Measurements from ENCODE around the gene OR10H5.
A peak's percentile ranks its signal among the peaks of the same experiment; 100 is the strongest.

DNA sequence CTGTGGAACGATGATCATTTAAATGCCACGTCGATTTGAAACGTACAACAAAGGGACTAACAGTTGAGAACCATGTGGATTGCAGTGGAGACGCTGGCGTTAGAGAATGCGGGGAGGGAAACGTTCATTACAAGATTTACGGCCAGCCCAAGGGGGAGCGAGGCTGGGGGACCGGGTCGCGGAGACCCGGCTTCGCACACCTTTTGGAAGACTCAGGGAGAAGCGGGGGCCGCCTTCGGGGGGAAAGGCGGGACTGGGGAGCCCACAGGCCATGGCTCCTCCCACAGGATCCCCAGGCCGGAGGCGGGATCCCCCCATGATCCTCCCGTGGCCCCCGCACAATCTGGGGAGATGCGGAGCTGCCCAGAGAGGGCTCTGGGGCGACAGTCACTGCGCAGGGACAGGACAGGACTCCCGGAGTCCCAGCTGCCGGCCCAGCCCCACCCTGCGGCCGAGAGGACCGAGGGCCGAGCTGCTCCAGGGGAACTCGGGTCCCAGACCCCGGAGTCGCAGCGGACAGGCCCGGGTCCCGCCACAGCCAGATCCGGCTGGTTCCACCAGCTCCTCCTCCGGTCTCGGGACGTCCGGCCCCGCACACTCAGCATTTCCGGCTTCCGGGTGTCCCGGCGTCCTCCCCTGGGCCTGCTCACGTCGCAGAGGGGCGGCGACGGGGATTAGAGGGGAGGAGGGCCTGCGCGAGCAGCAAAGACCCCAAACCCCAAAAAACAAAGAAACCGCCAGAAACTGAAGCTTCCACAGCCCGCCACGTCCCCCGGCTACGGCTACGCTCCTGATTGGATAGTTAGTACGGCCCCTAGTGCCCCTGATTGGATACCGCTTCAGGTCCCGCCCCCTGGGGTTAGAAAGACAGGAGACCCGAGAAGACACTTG, 49.1 kb downstream of the OR10H5 start:
- TF ChIP-seq CTCF (IDR thresholded peaks at IDR 0.05): no peak
- peak in 1 of 2 donors; percentile 88 for TF ChIP-seq POLR2A (IDR thresholded peaks at IDR 0.05)
